ENCODE data around the gene RANBP3.
"Not testable (repeated sequence)": the region's sequence is repeated elsewhere in the genome, so short reads cannot be mapped to it uniquely, and the experiment has no call there.

The RANBP3 gene

DNA sequence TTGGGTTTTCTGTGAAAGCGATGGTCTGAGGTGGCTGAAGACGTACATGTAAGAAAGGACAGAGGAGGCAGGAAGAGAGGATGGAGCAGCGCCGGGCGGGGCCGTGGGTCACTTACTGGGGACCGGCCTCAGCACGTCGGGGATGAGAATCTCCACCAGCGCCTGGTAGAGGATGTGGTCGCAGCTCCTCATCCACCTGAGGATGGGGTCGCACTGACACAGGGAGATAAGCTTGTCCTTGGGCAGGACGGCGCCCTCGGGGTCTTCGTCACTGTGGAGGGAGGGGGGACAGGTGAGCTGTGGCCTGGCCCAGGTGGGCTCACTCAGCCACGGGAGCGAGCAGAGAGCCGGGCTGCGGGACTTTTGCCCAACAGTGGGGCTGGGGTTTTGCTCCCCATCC, 29.0 kb upstream of the RANBP3 start:
- DNase-seq, result no peak

- DNase-seq, result not testable (repeated sequence)
Measured at GRCh38 chr19:6006070-6006446, 28.1 kb upstream of the RANBP3 start.

DNA sequence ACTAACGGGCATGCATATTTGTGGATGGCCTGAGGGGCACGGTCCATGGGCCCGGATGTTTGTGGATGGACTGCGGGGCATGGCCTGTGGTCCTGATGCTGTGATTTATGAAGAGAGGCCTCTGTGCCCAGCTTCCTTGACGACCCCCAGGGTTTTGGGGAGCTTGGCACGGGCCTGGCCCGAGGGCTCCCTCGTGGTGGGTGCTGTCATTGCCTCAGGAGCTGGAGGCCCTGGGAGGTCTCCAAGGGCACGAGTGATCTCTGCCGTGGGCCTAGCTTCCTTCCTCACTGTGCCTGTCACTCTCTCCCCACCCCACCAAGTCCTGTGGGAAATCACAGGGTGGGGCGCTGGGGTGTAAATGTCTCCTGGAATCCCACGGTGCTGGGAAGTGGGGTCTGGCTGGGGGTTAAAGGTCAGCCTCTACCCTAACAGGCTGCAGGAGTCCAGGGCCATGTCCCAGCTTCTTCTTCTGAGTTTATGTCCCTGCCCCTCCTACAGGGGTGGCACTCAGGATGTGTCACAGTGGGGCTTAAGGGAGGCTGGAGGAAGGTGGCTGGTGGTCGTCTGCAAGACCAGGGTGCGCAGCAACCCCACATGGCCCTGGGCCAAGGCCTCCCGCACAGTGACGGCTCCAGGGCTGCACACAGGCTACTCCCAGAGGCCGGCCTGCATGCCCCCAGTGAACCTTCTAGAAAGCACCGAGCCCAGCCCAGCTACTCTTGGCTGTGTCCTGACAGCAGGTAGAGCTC, 27.6 kb upstream of the RANBP3 start:
- no peak for DNase-seq

- no peak for DNase-seq
Measured at GRCh38 chr19:6003976-6004375, 26.0 kb upstream of the RANBP3 start.

GRCh38 chr19:6002591-6002990, 24.7 kb upstream of the RANBP3 start:
- DNase-seq, result no peak

DNA sequence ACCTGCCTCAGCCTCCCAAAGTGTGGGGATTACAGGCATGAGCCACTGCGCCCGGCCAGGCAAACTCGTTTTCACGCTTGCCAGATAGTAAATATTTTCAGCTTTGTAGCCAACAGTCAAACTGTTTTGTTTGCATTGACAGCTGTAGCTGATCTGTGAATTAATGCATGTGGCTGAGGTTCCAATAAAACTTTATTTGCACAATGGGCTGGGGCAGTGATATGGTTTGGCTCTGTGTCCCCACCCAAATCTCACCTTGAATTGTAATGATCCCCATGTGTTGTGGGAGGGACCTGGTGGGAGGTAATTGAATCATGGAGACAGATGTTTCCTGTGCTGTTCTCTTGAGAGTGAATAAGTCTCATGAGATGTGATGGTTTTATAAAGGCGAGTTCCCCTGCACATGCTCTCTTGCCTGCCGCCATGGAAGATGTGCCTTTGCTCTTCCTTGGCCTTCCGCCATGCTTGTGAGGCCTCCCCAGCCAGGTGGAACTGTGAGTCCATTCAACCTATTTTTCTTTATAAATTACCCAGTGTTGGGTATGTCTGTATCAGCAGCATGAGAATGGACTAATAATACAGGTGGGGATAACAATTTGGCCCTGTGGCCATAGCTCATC, 22.4 kb upstream of the RANBP3 start:
- no peak for DNase-seq

DNA sequence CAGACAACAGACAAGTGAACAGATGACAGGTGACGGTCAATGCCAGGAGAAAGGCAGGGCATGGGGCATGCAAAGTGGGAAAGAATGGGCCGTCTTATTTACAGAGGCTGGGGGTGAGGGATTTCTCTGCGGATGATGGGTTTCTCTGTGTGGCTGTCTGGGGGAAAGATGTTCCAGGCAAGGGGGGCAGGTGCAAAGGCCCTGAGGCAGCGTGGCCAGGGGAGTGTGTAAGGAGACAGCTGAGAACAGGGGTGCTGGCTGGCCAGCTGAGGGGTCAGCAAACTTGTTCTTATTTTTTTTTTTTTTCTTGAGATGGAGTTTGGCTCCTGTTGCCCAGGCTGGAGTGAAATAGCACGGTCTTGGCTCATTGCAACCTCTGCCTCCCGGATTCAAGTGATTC, 21.8 kb upstream of the RANBP3 start:
- DNase-seq, result no peak

DNA sequence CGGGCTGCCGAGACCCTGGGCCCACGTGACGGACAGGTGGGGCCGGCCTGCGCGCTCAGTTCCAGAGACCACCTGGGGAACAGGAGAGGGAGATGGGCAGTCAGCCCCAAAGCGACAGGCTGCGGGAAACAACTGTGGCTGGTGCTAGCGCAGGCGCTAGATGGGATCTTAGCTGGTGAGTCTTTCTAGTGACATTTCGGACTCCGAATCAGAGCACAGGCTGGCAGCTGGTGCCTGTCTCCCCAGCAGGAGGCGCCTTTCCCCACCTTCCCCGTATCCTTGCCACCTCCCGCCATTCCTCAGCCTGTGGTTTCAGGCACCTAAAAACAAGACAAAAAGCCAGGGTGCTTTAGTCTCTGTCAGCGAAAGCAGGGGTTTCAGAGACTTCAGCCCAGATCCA, 19.4 kb upstream of the RANBP3 start:
- DNase-seq, result no peak

GRCh38 chr19:5996623-5997320, 18.8 kb upstream of the RANBP3 start:
- no peak for DNase-seq

DNA sequence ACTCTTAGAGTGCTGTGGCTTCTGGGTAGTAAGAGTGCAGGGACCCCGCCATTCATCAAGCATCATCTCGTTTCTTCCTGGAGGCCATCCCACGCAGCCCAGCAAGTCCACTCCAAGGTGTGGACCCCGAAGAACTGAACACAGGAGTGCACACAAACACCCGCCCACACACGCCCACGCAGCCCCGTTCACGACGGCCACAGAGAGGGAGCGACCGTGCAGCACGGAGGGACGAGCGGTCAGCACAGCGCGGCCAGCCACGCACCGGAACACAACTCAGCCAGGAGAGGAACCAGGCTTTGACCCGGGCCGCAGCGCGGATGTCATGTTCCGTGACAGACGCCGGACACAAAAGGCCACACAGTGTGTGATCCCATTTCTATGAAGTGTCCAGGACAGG, 18.2 kb upstream of the RANBP3 start:
- no peak for DNase-seq

DNA sequence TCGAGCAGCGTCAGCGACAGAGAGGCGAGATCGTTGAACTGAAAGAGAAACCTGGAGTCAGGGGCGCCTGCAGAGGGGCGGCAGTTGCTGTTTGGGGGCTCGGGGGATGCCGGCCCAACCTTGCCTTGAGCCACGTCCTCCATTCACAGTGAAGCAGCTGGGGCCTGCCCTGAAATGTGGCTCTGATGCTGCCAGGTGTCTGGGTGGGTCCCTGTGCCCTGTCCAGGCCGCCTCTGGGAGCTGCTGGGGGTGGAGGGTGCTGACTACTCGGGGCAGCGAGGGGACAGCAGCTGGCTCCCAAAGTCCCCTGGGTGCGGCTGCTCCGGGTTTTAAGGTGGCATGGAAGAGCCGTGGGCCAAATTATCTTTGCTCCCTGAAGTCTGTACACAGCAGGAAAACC, 17.7 kb upstream of the RANBP3 start:
- DNase-seq, result no peak

DNA sequence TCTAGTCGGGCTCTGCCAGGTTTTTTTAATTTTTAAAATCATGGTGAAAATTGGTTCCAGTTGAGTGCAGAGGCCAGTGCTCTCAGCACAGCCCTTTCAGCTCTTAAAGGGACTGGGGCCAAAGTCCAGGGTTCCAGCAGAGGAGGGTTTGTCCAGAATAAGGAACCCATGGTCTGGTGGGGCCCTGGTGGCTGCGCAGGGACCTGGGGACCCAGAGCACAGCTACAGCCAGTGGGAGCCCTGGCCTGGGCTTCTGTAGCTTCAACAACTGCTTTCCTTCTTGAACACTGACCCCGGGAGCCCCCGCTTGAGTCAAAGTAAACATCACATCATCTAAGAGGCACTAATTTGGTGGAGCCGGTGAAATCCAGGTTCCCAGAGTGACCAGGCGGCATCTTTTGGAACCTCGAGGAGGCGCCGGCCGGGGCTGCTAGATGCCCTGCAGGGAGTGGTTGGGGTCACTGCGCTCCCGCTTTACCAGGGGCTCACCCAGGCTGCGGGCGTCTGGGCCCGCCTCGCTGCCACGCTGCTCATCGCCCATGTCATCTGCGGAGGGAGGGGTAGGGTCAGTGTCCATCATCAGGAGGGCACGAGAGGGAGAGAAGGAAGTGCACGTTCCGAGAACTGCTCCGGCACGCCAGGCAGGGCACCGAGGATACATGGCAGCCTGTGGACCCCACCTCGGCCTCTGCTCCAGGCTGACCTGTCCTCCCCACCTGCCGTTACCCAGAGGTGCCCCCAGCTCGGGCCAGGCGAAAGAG, 16.6 kb upstream of the RANBP3 start:
- no peak for DNase-seq

GRCh38 chr19:5993648-5994358, 15.9 kb upstream of the RANBP3 start:
- DNase-seq, result no peak

- no peak for DNase-seq
Measured at GRCh38 chr19:5993201-5993600, 15.3 kb upstream of the RANBP3 start.

GRCh38 chr19:5992756-5993155, 14.8 kb upstream of the RANBP3 start:
- no peak for DNase-seq

- DNase-seq, result no peak
Measured at GRCh38 chr19:5991244-5991838, 13.4 kb upstream of the RANBP3 start.

DNA sequence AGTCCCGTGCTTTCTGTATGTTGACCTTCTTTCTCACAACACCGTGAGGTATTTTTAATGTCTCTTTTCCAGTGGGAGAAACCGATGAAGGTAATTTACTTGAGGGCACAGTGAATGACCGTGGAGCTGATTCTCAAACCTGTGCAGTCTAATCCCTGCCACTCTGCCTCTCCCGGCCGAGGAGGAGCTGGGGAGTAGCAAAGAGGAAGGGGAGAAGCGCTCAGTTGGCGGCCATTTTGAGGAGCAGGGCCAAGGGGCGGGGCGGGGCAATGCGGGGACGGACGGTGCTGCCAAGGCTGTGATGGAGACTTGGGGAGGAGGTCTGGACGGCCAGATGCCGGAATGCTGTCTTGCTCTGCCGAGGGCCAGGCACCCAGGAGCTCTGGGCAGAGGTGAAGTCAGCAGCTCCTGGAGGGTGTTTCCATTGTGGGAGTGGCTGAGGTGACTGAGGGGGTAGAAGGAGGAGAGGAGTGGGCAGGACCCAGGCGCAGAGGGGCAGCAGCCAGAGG, 12.4 kb upstream of the RANBP3 start:
- DNase-seq, result no peak

- DNase-seq, result no peak
Measured at GRCh38 chr19:5989388-5990074, 11.6 kb upstream of the RANBP3 start.

GRCh38 chr19:5988517-5989387, 10.8 kb upstream of the RANBP3 start:
- DNase-seq, result no peak

- peak; percentile 74 for DNase-seq
Measured at GRCh38 chr19:5987077-5987818, 9.3 kb upstream of the RANBP3 start.

Data from CD4-positive, alpha-beta T cell treated with Interleukin-21 for 1 hour (primary cell).